ENCODE results near the gene SMARCB1. TPM values are rescaled to one million over a fixed set of nuclear protein-coding genes. Genes with fewer than 3 reads are reported as not detected.

The SMARCB1 gene
- 78.9 TPM for polyA plus RNA-seq (2013)

GRCh38 chr22:23786752-23787599 lies at the start of gene SMARCB1:
TSS of gene SMARCB1 (plus strand) at chr22:23786966. CDS start at chr22:23787170, 204 bp downstream.
- POLR2A ChIA-PET = no interaction called here
- H3K9me3 ChIP-seq (ENCODE audit: control extremely low read depth in 1 of 5, control insufficient read depth in 4 of 5, insufficient read depth in 2 of 5, low read depth in 1 of 5, low read length in 4 of 5) = no peaks in the 10 kb centered on the region
- H3K4me1 ChIP-seq (ENCODE audit: control extremely low read depth in 1 of 4, control insufficient read depth in 4 of 4, insufficient read depth in 4 of 4, low read length in 3 of 4) = peaks cover 8 to 51% (median 43%) of the 10 kb centered on the region in 4 experiments
- H3K27me3 ChIP-seq (replicated peaks in 2 of 5; ENCODE audit: control insufficient read depth in 4 of 5, insufficient read depth in 5 of 5, low read length in 4 of 5) = no peaks in the 10 kb centered on the region
- peak within 1 kb of the TSS; percentile 81 to 93 (median 86) for H3K4me3 ChIP-seq (ENCODE audit: control insufficient read depth in 1 of 7, extremely low read depth in 1 of 7, insufficient read depth in 4 of 7, low read depth in 2 of 7, low read length in 6 of 7)
- 0% methylated on average over 88 of the region's 97 CpGs for WGBS (ENCODE audit: insufficient coverage)
- peaks cover 0 to 20% (median 9%) of the 10 kb centered on the region in 4 experiments for H3K36me3 ChIP-seq (ENCODE audit: control insufficient read depth in 4 of 4, insufficient read depth in 4 of 4, low read length in 3 of 4)
- CTCF ChIA-PET = interaction anchor here (0.5 to 2.1 kb wide), 6 partner anchors 12 to 63 kb away, joined by 3 to 9 read pairs (median 4); partner anchors contain the start of gene C22orf15
- peak within 1 kb of the TSS; percentile 93 to 96 for H3K27ac ChIP-seq (ENCODE audit: insufficient read depth in 1 of 2, low read depth in 1 of 2, low read length in 2 of 2, poor library complexity in 1 of 2, severe bottlenecking in 2 of 2)
- peak; percentile 79 to 90 (median 89) for DNase-seq

- H3K4me1 ChIP-seq (ENCODE audit: control extremely low read depth in 1 of 4, control insufficient read depth in 4 of 4, insufficient read depth in 4 of 4, low read length in 3 of 4) = no peaks in the 10 kb centered on the region
- POLR2A ChIA-PET = interaction anchor here (0.6 kb wide), 1 partner anchor 12 kb away, joined by 4 read pairs; no protein-coding TSS in a partner anchor
- no peak for DNase-seq
- CTCF ChIA-PET = interaction anchor here (0.8 to 1.1 kb wide), 4 partner anchors 18 to 123 kb away, joined by 3 read pairs; no protein-coding TSS in a partner anchor
- H3K36me3 ChIP-seq (ENCODE audit: control insufficient read depth in 4 of 4, insufficient read depth in 4 of 4, low read length in 3 of 4) = peaks cover 3 to 19% (median 11%) of the 10 kb centered on the region in 4 experiments
- no peaks in the 10 kb centered on the region for H3K9me3 ChIP-seq (ENCODE audit: control extremely low read depth in 1 of 5, control insufficient read depth in 4 of 5, insufficient read depth in 2 of 5, low read depth in 1 of 5, low read length in 4 of 5)
- H3K27me3 ChIP-seq (replicated peaks in 2 of 5; ENCODE audit: control insufficient read depth in 4 of 5, insufficient read depth in 5 of 5, low read length in 4 of 5) = no peaks in the 10 kb centered on the region
- no peak overlapping the region for H3K27ac ChIP-seq (ENCODE audit: insufficient read depth in 1 of 2, low read depth in 1 of 2, low read length in 2 of 2, poor library complexity in 1 of 2, severe bottlenecking in 2 of 2)
- H3K4me3 ChIP-seq (ENCODE audit: control insufficient read depth in 1 of 7, extremely low read depth in 1 of 7, insufficient read depth in 4 of 7, low read depth in 2 of 7, low read length in 6 of 7) = no peak overlapping the region
Measured at GRCh38 chr22:23737696-23738095, 49.1 kb upstream of the SMARCB1 start.

- H3K27ac ChIP-seq (ENCODE audit: insufficient read depth in 1 of 2, low read depth in 1 of 2, low read length in 2 of 2, poor library complexity in 1 of 2, severe bottlenecking in 2 of 2) = no peak overlapping the region
- 100% methylated on average over 2 of the region's 7 CpGs for WGBS (ENCODE audit: insufficient coverage)
- no peaks in the 10 kb centered on the region for H3K27me3 ChIP-seq (replicated peaks in 2 of 5; ENCODE audit: control insufficient read depth in 4 of 5, insufficient read depth in 5 of 5, low read length in 4 of 5)
- H3K4me3 ChIP-seq (ENCODE audit: control insufficient read depth in 1 of 7, extremely low read depth in 1 of 7, insufficient read depth in 4 of 7, low read depth in 2 of 7, low read length in 6 of 7) = no peak overlapping the region
- H3K36me3 ChIP-seq (ENCODE audit: control insufficient read depth in 4 of 4, insufficient read depth in 4 of 4, low read length in 3 of 4) = peaks cover 12 to 46% (median 30%) of the 10 kb centered on the region in 4 experiments
- peaks cover 2 to 13% (median 6%) of the 10 kb centered on the region in 4 experiments for H3K4me1 ChIP-seq (ENCODE audit: control extremely low read depth in 1 of 4, control insufficient read depth in 4 of 4, insufficient read depth in 4 of 4, low read length in 3 of 4)
- POLR2A ChIA-PET = no interaction called here
- DNase-seq = no peak
- CTCF ChIA-PET = no interaction called here
- no peaks in the 10 kb centered on the region for H3K9me3 ChIP-seq (ENCODE audit: control extremely low read depth in 1 of 5, control insufficient read depth in 4 of 5, insufficient read depth in 2 of 5, low read depth in 1 of 5, low read length in 4 of 5)
Measured at GRCh38 chr22:23742505-23743264, 44.1 kb upstream of the SMARCB1 start.

- DNase-seq = no peak
- Histone ChIP-seq H3K27ac (ENCODE audit: insufficient read depth in 1 of 2, low read depth in 1 of 2, low read length in 2 of 2, poor library complexity in 1 of 2, severe bottlenecking in 2 of 2) (no peak overlapping the region), H3K36me3 (ENCODE audit: control insufficient read depth in 4 of 4, insufficient read depth in 4 of 4, low read length in 3 of 4) (peaks cover 12 to 46% (median 30%) of the 10 kb centered on the region in 4 experiments), H3K27me3 (replicated peaks in 2 of 5; ENCODE audit: control insufficient read depth in 4 of 5, insufficient read depth in 5 of 5, low read length in 4 of 5) (no peaks in the 10 kb centered on the region), H3K9me3 (ENCODE audit: control extremely low read depth in 1 of 5, control insufficient read depth in 4 of 5, insufficient read depth in 2 of 5, low read depth in 1 of 5, low read length in 4 of 5) (no peaks in the 10 kb centered on the region), H3K4me3 (ENCODE audit: control insufficient read depth in 1 of 7, extremely low read depth in 1 of 7, insufficient read depth in 4 of 7, low read depth in 2 of 7, low read length in 6 of 7) (no peak overlapping the region), H3K4me1 (ENCODE audit: control extremely low read depth in 1 of 4, control insufficient read depth in 4 of 4, insufficient read depth in 4 of 4, low read length in 3 of 4) (peaks cover 2 to 18% (median 11%) of the 10 kb centered on the region in 4 experiments)
- ChIA-PET CTCF (no interaction called here), POLR2A (no interaction called here)
- 100% methylated on average over 1 of the region's 2 CpGs for WGBS (ENCODE audit: insufficient coverage)
Measured at GRCh38 chr22:23743303-23743705, 43.5 kb upstream of the SMARCB1 start.

GRCh38 chr22:23744001-23744400 lies 42.8 kb upstream of the SMARCB1 start:
- ChIA-PET CTCF (interaction anchor here (1.7 kb wide), 1 partner anchor 8 kb away, joined by 6 read pairs; no protein-coding TSS in a partner anchor), POLR2A (no interaction called here)
- Histone ChIP-seq H3K27ac (ENCODE audit: insufficient read depth in 1 of 2, low read depth in 1 of 2, low read length in 2 of 2, poor library complexity in 1 of 2, severe bottlenecking in 2 of 2) (no peak overlapping the region), H3K4me3 (ENCODE audit: control insufficient read depth in 1 of 7, extremely low read depth in 1 of 7, insufficient read depth in 4 of 7, low read depth in 2 of 7, low read length in 6 of 7) (no peak overlapping the region), H3K27me3 (replicated peaks in 2 of 5; ENCODE audit: control insufficient read depth in 4 of 5, insufficient read depth in 5 of 5, low read length in 4 of 5) (no peaks in the 10 kb centered on the region), H3K4me1 (ENCODE audit: control extremely low read depth in 1 of 4, control insufficient read depth in 4 of 4, insufficient read depth in 4 of 4, low read length in 3 of 4) (peaks cover 2 to 18% (median 11%) of the 10 kb centered on the region in 4 experiments), H3K9me3 (ENCODE audit: control extremely low read depth in 1 of 5, control insufficient read depth in 4 of 5, insufficient read depth in 2 of 5, low read depth in 1 of 5, low read length in 4 of 5) (no peaks in the 10 kb centered on the region), H3K36me3 (ENCODE audit: control insufficient read depth in 4 of 4, insufficient read depth in 4 of 4, low read length in 3 of 4) (peaks cover 12 to 46% (median 30%) of the 10 kb centered on the region in 4 experiments)
- no peak for DNase-seq
- 97% methylated on average over 11 of the region's 13 CpGs for WGBS (ENCODE audit: insufficient coverage)

GRCh38 chr22:23744485-23744884 lies 42.3 kb upstream of the SMARCB1 start:
- POLR2A ChIA-PET = no interaction called here

More at GRCh38 chr22:23744485-23744884, 42.3 kb upstream of the SMARCB1 start:
- Histone ChIP-seq H3K9me3 (ENCODE audit: control extremely low read depth in 1 of 5, control insufficient read depth in 4 of 5, insufficient read depth in 2 of 5, low read depth in 1 of 5, low read length in 4 of 5) (no peaks in the 10 kb centered on the region), H3K4me3 (ENCODE audit: control insufficient read depth in 1 of 7, extremely low read depth in 1 of 7, insufficient read depth in 4 of 7, low read depth in 2 of 7, low read length in 6 of 7) (no peak overlapping the region), H3K4me1 (ENCODE audit: control extremely low read depth in 1 of 4, control insufficient read depth in 4 of 4, insufficient read depth in 4 of 4, low read length in 3 of 4) (peaks cover 2 to 19% (median 12%) of the 10 kb centered on the region in 4 experiments), H3K27me3 (replicated peaks in 2 of 5; ENCODE audit: control insufficient read depth in 4 of 5, insufficient read depth in 5 of 5, low read length in 4 of 5) (no peaks in the 10 kb centered on the region), H3K36me3 (ENCODE audit: control insufficient read depth in 4 of 4, insufficient read depth in 4 of 4, low read length in 3 of 4) (peaks cover 12 to 46% (median 30%) of the 10 kb centered on the region in 4 experiments), H3K27ac (ENCODE audit: insufficient read depth in 1 of 2, low read depth in 1 of 2, low read length in 2 of 2, poor library complexity in 1 of 2, severe bottlenecking in 2 of 2) (no peak overlapping the region)
- CTCF ChIA-PET = interaction anchor here (1.7 kb wide), 1 partner anchor 9 kb away, joined by 6 read pairs; no protein-coding TSS in a partner anchor
- no peak for DNase-seq
- 97% methylated on average over 13 of the region's 14 CpGs for WGBS (ENCODE audit: insufficient coverage)

Data from common myeloid progenitor, CD34-positive (primary cell).